GM23338 (cell line): ENCODE results near the gene FCHSD2. TPM values are rescaled to one million over a fixed set of nuclear protein-coding genes. Genes with fewer than 3 reads are reported as not detected.

Source experiments
- ATAC-seq: fragments of 200-7000 bp; cut with Tn5 transposase; 3 replicates; pipeline ENCODE4 v1.9.1; 2020
- DNase-seq: peaks from one replicate; pipeline ENCODE4 v3.0.0-alpha.2; 2015; ENCODE audit warnings: low spot score
- H2AFZ ChIP-seq: fragments of 200-600 bp; sonication (generic); 2 replicates; pipeline ENCODE4 v1.8.0; 2016; ENCODE audit warnings: antibody characterized with exemption, mild to moderate bottlenecking, moderate library complexity
- H3F3A ChIP-seq: fragments of 200-600 bp; sonication (generic); replicated peaks from 2 replicates; pipeline ENCODE4 v1.8.0; 2017; ENCODE audit warnings: antibody characterized with exemption, mixed run types, low read depth
- H3K27ac ChIP-seq: fragments of 200-600 bp; sonication (generic); 2 replicates; pipeline ENCODE4 v1.6.1; 2016; ENCODE audit warnings: low read depth
- H3K27me3 ChIP-seq: fragments of 200-600 bp; sonication (generic); 2 replicates; pipeline ENCODE4 v1.8.0; 2016; ENCODE audit warnings: mild to moderate bottlenecking, mixed run types, moderate library complexity; ENCODE audit not compliant: insufficient read depth
- H3K36me3 ChIP-seq: fragments of 200-600 bp; sonication (generic); 2 replicates; pipeline ENCODE4 v1.8.0; 2016; ENCODE audit warnings: mild to moderate bottlenecking; ENCODE audit not compliant: insufficient read depth
- H3K4me1 ChIP-seq: fragments of 200-600 bp; sonication (generic); 2 replicates; pipeline ENCODE4 v1.8.0; 2016; ENCODE audit warnings: mild to moderate bottlenecking, moderate library complexity; ENCODE audit not compliant: insufficient read depth
- H3K4me2 ChIP-seq: fragments of 200-600 bp; sonication (generic); 2 replicates; pipeline ENCODE4 v1.7.1; 2017; ENCODE audit warnings: mixed run types
- H3K4me3 ChIP-seq: fragments of 200-600 bp; sonication (generic); 2 replicates; pipeline ENCODE4 v1.6.1; 2016; ENCODE audit warnings: mixed run types
- H3K79me2 ChIP-seq: fragments of 200-600 bp; sonication (generic); replicated peaks from 2 replicates; pipeline ENCODE4 v1.8.0; 2017; ENCODE audit warnings: mild to moderate bottlenecking; ENCODE audit not compliant: insufficient read depth
- H3K9me2 ChIP-seq: fragments of 200-600 bp; sonication (generic); 2 replicates; pipeline ENCODE4 v1.8.0; 2017; ENCODE audit not compliant: insufficient read depth
- H4K20me1 ChIP-seq: fragments of 200-600 bp; sonication (generic); replicated peaks from 2 replicates; pipeline ENCODE4 v1.8.0; 2017; ENCODE audit warnings: mild to moderate bottlenecking; ENCODE audit not compliant: insufficient read depth
- H3K27ac Mint-ChIP-seq: 2 replicates; pipeline ENCODE4 v1.8.0; 2020; ENCODE audit warnings: inconsistent platforms, mild to moderate bottlenecking, moderate library complexity, mixed read lengths
- H3K27me3 Mint-ChIP-seq: 3 replicates; pipeline ENCODE4 v1.8.0; 2022; ENCODE audit warnings: low read depth, mild to moderate bottlenecking, moderate library complexity, mixed read lengths, inconsistent platforms; ENCODE audit not compliant: insufficient read depth, poor library complexity
- H3K36me3 Mint-ChIP-seq: 3 replicates; pipeline ENCODE4 v1.8.0; 2021; ENCODE audit warnings: low read depth, mild to moderate bottlenecking, inconsistent platforms, moderate library complexity, mixed read lengths
- H3K4me1 Mint-ChIP-seq: 3 replicates; pipeline ENCODE4 v1.8.0; 2020; ENCODE audit warnings: mild to moderate bottlenecking, inconsistent platforms, mixed read lengths
- H3K4me3 Mint-ChIP-seq: 3 replicates; pipeline ENCODE4 v1.8.0; 2021; ENCODE audit warnings: moderate library complexity, mild to moderate bottlenecking, inconsistent platforms, mixed read lengths
- H3K9me3 Mint-ChIP-seq: 3 replicates; pipeline ENCODE4 v1.8.0; 2020; ENCODE audit warnings: moderate library complexity, mild to moderate bottlenecking, inconsistent platforms, mixed read lengths
- CREB1 ChIP-seq: fragments of 250-450 bp; sonication (Bioruptor Pico); IDR thresholded peaks from 2 replicates; pipeline ENCODE4 v1.5.0; 2020; ENCODE audit warnings: low read depth, mild to moderate bottlenecking, moderate library complexity
- ETS1 ChIP-seq: IDR thresholded peaks from 2 replicates; pipeline ENCODE4 v1.6.1; 2016; ENCODE audit warnings: antibody characterized with exemption
- EZH2 ChIP-seq: fragments of 200-600 bp; sonication (generic); IDR thresholded peaks from one replicate; pipeline ENCODE4 v1.8.0; 2017; ENCODE audit warnings: antibody characterized with exemption, mild to moderate bottlenecking, low read depth; ENCODE audit not compliant: unreplicated experiment
- EZH2phosphoT487 ChIP-seq: fragments of 200-600 bp; sonication (generic); IDR thresholded peaks from one replicate; pipeline ENCODE4 v1.8.1; 2018; ENCODE audit warnings: antibody characterized with exemption; ENCODE audit not compliant: unreplicated experiment
- JUNB ChIP-seq: IDR thresholded peaks from one replicate; pipeline ENCODE4 v1.6.1; 2016; ENCODE audit warnings: antibody characterized with exemption; ENCODE audit not compliant: unreplicated experiment
- NANOG ChIP-seq: IDR thresholded peaks from 2 replicates; pipeline ENCODE4 v1.6.1; 2016; ENCODE audit warnings: antibody characterized with exemption, borderline replicate concordance
- POLR2AphosphoS5 ChIP-seq: IDR thresholded peaks from 2 replicates; pipeline ENCODE4 v1.6.1; 2016; ENCODE audit warnings: antibody characterized with exemption, low read depth
- STAT1 ChIP-seq: IDR thresholded peaks from one replicate; pipeline ENCODE4 v1.6.1; 2016; ENCODE audit warnings: antibody characterized with exemption; ENCODE audit not compliant: unreplicated experiment
- ZNF114 ChIP-seq: fragments of 250-450 bp; sonication (Bioruptor Pico); IDR thresholded peaks from 2 replicates; pipeline ENCODE4 v1.5.0; 2020; ENCODE audit warnings: mild to moderate bottlenecking, moderate library complexity
- polyA plus RNA-seq: library from polyadenylated mRNA; unstranded; fragments of >200 nt; fragmentation: Nextera tagmentation; extraction: Ambion mirVana; gene quantifications from 2 replicates; pipeline ENCODE4 v1.2.1, GENCODE V29; 2016
- total RNA-seq: library from RNA; depleted of rRNA; stranded (reverse); fragments of >200 nt; shearing (Covaris generic); gene quantifications from 2 replicates; pipeline ENCODE4 v1.2.3, GENCODE V29; 2014
- TF ChIP-seq, protein P1 (sequence below): IDR thresholded peaks from one replicate; pipeline ENCODE4 v1.6.1; 2018; ENCODE audit warnings: antibody characterized with exemption; ENCODE audit not compliant: unreplicated experiment
- TF ChIP-seq, protein P2 (sequence below), 2 experiments: fragments of 200-600 bp in 1 of 2; sonication (generic) in 1 of 2; conservative IDR thresholded peaks; 2 replicates each; pipeline versions ENCODE4 v1.5.1 to v1.6.1; 2016 to 2017; ENCODE audit warnings: antibody characterized with exemption in 2 of 2, low read depth in 2 of 2, mild to moderate bottlenecking in 2 of 2, moderate library complexity in 1 of 2

The FCHSD2 gene
- total and polyA plus RNA-seq, 2 experiments from 2014 or later, result 3.6 to 5.2 TPM

GRCh38 chr11:72871119-72871518 lies 271.0 kb downstream of the FCHSD2 start:
- H3K36me3 ChIP-seq, result no peaks in the 10 kb centered on the region
- H3K4me2 ChIP-seq, result no peak overlapping the region
- H4K20me1 ChIP-seq, result no peaks in the 10 kb centered on the region
- H3K27ac ChIP-seq, result no peak overlapping the region
- H2AFZ ChIP-seq, result 0 out of 2 replicates have a peak overlapping the region, but pooled peaks have one; percentile 5
- Mint-ChIP-seq H3K27me3 (peaks cover 5% of the 10 kb centered on the region), H3K4me3 (no peak overlapping the region), H3K4me1 (no peaks in the 10 kb centered on the region; the same call in 2 of the 3 replicates), H3K27ac (no peak overlapping the region), H3K9me3 (no peaks in the 10 kb centered on the region), H3K36me3 (no peaks in the 10 kb centered on the region)
- DNase-seq (no peak), ATAC-seq (no peak)
- no peaks in the 10 kb centered on the region for H3F3A ChIP-seq
- no peaks in the 10 kb centered on the region for H3K27me3 ChIP-seq
- no peaks in the 10 kb centered on the region for H3K9me2 ChIP-seq
- 0 out of 2 replicates have a peak, but pooled peaks cover 4% of the 10 kb centered on the region for H3K4me1 ChIP-seq
- no peak for TF ChIP-seq EZH2
- no peaks in the 10 kb centered on the region for H3K79me2 ChIP-seq
- no peak overlapping the region for H3K4me3 ChIP-seq

DNA sequence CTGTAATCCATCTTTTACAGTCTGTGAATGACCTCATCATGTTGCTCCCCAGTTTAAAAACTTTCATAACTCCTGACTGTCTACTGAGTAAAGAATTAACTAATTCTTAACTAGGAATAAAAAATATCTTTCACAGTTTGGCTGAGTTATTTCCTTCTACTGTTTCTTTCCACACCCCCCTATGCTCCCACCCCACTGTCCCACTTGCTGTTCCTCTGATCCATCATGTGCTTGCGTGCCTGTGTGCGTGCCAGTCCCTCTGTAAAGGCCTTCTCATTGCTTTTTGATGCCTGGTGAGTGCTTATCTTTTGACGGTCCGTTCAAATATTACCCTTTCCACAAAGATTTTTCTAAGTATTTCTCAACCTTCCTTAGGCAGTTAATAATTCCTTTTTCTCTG lies 272.3 kb downstream of the FCHSD2 start:
- no peaks in the 10 kb centered on the region for H3K27me3 Mint-ChIP-seq
- Histone ChIP-seq H3K4me2 (no peak overlapping the region), H3F3A (no peaks in the 10 kb centered on the region), H3K36me3 (no peaks in the 10 kb centered on the region), H4K20me1 (no peaks in the 10 kb centered on the region), H3K27me3 (no peaks in the 10 kb centered on the region), H3K27ac (no peak overlapping the region), H3K4me3 (no peak overlapping the region), H3K4me1 (0 out of 2 replicates have a peak, but pooled peaks cover 4% of the 10 kb centered on the region), H2AFZ (no peak overlapping the region), H3K79me2 (no peaks in the 10 kb centered on the region), H3K9me2 (no peaks in the 10 kb centered on the region)
- no peaks in the 10 kb centered on the region; the same call in 2 of the 3 replicates for H3K4me1 Mint-ChIP-seq
- ATAC-seq, result no peak
- H3K27ac Mint-ChIP-seq, result no peak overlapping the region
- H3K9me3 Mint-ChIP-seq, result no peaks in the 10 kb centered on the region
- no peak for DNase-seq
- no peak overlapping the region for H3K4me3 Mint-ChIP-seq
- H3K36me3 Mint-ChIP-seq, result no peaks in the 10 kb centered on the region
- TF ChIP-seq CREB1 (no peak), NANOG (no peak), JUNB (no peak), ZNF114 (CRISPR knock-in tag) (no peak), POLR2AphosphoS5 (no peak), STAT1 (no peak), ETS1 (no peak), EZH2phosphoT487 (no peak)
- TF ChIP-seq, protein P1, sequence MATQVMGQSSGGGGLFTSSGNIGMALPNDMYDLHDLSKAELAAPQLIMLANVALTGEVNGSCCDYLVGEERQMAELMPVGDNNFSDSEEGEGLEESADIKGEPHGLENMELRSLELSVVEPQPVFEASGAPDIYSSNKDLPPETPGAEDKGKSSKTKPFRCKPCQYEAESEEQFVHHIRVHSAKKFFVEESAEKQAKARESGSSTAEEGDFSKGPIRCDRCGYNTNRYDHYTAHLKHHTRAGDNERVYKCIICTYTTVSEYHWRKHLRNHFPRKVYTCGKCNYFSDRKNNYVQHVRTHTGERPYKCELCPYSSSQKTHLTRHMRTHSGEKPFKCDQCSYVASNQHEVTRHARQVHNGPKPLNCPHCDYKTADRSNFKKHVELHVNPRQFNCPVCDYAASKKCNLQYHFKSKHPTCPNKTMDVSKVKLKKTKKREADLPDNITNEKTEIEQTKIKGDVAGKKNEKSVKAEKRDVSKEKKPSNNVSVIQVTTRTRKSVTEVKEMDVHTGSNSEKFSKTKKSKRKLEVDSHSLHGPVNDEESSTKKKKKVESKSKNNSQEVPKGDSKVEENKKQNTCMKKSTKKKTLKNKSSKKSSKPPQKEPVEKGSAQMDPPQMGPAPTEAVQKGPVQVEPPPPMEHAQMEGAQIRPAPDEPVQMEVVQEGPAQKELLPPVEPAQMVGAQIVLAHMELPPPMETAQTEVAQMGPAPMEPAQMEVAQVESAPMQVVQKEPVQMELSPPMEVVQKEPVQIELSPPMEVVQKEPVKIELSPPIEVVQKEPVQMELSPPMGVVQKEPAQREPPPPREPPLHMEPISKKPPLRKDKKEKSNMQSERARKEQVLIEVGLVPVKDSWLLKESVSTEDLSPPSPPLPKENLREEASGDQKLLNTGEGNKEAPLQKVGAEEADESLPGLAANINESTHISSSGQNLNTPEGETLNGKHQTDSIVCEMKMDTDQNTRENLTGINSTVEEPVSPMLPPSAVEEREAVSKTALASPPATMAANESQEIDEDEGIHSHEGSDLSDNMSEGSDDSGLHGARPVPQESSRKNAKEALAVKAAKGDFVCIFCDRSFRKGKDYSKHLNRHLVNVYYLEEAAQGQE, result no peak
- TF ChIP-seq, protein P2, sequence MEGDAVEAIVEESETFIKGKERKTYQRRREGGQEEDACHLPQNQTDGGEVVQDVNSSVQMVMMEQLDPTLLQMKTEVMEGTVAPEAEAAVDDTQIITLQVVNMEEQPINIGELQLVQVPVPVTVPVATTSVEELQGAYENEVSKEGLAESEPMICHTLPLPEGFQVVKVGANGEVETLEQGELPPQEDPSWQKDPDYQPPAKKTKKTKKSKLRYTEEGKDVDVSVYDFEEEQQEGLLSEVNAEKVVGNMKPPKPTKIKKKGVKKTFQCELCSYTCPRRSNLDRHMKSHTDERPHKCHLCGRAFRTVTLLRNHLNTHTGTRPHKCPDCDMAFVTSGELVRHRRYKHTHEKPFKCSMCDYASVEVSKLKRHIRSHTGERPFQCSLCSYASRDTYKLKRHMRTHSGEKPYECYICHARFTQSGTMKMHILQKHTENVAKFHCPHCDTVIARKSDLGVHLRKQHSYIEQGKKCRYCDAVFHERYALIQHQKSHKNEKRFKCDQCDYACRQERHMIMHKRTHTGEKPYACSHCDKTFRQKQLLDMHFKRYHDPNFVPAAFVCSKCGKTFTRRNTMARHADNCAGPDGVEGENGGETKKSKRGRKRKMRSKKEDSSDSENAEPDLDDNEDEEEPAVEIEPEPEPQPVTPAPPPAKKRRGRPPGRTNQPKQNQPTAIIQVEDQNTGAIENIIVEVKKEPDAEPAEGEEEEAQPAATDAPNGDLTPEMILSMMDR (conservative IDR thresholded peaks at IDR 0.05; ENCODE audit: low read depth in 2 of 2), result no peak
